GM20000 (cell line): ENCODE results near the gene OGG1.
A peak's percentile ranks its signal among the peaks of the same experiment; 100 is the strongest.

Source experiments
- DNase-seq: peaks from one replicate; pipeline ENCODE4 v3.0.0; 2012; ENCODE audit warnings: low spot score
- TF ChIP-seq, protein P1 (sequence below): IDR thresholded peaks from 2 replicates; pipeline ENCODE4 v1.5.1; 2012; ENCODE audit warnings: mild to moderate bottlenecking, control low read depth; ENCODE audit errors: extremely low read depth, missing control alignments

Gene OGG1

DNA sequence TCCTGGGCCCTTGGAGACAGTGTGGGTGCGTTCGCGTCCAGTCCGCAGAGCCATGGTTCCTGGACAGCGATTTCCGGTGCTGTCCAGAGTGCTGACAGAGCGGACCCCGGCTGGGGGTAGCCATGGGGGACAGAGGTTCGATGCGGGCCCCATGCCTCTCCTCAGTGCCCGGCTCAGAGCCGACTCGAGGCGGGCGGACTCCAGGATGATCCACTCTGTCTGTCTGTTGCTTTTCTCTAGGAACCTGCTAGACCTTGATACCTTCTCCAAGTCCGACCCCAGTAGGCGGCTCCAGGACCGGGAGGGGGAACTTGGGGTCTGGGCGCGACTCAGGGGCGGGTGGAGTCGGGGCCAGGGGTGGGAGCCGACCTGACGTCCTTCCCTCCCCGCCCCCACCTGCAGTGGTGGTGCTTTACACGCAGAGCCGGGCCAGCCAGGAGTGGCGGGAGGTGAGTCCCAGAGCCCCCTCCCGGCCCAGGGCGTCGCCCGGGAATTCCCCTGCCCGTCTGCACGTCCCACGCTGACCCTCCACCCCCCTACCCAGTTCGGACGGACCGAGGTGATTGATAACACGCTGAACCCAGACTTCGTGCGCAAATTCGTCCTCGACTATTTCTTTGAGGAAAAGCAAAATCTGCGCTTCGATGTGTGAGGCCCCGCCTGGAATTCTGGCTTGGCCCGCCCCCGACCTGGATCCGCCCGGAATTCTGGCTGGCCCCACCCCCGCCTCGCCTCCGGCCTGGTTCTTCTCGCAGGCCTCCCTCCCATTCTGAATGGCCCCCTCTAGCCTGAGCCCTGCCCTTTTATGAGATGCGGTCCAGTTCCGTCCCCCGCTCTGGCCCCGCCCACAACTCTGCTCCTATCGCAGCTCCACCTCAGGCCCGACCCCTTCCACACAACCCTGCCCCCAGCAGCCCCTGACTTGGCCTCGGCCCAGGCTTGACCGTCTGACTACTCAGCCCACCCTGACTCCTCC is 45.1 kb upstream of the OGG1 start:
- peak; percentile 68 for DNase-seq
- TF ChIP-seq, protein P1, sequence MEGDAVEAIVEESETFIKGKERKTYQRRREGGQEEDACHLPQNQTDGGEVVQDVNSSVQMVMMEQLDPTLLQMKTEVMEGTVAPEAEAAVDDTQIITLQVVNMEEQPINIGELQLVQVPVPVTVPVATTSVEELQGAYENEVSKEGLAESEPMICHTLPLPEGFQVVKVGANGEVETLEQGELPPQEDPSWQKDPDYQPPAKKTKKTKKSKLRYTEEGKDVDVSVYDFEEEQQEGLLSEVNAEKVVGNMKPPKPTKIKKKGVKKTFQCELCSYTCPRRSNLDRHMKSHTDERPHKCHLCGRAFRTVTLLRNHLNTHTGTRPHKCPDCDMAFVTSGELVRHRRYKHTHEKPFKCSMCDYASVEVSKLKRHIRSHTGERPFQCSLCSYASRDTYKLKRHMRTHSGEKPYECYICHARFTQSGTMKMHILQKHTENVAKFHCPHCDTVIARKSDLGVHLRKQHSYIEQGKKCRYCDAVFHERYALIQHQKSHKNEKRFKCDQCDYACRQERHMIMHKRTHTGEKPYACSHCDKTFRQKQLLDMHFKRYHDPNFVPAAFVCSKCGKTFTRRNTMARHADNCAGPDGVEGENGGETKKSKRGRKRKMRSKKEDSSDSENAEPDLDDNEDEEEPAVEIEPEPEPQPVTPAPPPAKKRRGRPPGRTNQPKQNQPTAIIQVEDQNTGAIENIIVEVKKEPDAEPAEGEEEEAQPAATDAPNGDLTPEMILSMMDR: no peak

DNA sequence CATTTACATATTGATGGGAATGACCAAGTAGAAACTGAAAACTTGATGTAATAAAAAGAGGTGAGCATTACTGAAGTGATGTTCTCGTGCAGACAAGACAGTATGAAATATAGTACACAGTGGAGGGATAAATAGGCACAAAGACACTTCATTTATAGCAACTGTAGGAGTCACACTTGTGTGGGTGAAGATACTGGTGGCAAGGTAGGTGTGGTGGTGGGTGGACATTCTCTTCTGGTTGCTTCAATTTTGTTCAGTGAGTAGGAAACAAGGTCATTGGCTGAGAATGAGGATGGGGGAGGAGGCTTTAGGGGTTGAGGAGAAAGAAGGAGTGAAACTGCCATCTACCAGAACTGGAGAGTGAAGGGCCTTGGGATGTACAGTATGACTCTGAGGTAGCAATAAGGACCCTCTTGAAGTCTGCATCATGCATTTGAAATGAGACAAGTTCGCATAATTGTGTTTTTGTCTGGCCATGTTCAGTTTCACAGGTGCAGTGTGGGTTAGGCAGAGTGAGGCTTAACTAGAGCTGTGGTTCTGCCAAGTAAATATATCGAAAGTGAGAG is 39.5 kb upstream of the OGG1 start:
- no peak for DNase-seq
- TF ChIP-seq, protein P1: no peak

DNA sequence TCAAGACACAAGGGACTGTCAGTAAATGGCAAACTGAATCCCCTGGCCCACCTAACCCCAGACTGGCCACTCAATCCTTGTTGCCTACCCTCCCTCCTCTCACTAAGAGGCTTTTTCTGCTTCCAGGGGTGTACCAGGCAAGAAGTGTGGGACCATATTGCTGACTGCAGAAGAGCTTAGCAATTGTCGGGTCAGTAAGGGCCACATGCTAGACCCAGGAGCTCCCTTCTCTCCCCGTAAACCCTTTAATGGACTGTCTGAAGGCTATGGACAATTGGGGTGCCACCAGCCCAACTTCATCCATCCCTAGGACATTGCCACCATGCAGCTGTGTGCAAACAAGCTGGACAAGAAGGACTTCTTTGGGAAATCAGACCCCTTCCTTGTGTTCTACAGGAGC is 37.3 kb upstream of the OGG1 start:
- TF ChIP-seq, protein P1: no peak
- DNase-seq: no peak

DNA sequence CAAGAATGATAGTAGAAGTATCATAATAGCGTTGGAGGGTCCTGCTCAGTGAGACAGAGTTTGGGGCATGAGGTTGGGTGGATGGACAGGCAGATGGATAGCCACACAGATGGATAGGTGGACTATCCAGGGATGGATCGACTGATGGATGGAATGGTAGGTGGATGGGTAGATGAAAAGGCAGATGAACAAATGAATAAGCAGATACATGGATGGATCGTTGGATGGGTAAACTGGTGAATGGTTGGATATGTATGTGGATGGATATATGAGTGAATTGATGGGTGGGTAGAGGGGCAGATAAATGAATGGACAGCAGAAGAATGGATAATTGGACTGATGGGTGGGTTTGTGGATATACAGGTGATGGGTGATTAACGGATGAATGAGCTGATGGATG is 36.6 kb upstream of the OGG1 start:
- no peak for DNase-seq
- TF ChIP-seq, protein P1: no peak

DNA sequence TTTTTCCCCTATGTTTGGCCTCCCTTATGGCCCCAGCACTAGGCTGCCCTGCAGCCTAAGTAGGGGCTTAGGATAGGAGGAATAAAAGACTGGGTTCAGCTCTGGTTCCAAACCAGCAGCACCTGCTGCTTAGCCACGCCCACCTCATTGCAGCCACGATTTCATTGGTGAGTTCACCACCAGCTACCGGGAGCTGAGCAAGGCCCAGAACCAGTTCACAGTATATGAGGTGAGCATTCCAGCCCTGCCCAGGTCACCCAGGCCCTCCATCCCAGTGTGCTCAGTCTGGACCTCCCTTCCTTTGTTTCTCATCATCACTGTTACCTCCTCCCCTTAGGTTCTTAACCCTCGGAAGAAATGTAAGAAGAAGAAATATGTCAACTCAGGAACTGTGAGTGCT is 34.6 kb upstream of the OGG1 start:
- TF ChIP-seq, protein P1: no peak
- DNase-seq: no peak

DNA sequence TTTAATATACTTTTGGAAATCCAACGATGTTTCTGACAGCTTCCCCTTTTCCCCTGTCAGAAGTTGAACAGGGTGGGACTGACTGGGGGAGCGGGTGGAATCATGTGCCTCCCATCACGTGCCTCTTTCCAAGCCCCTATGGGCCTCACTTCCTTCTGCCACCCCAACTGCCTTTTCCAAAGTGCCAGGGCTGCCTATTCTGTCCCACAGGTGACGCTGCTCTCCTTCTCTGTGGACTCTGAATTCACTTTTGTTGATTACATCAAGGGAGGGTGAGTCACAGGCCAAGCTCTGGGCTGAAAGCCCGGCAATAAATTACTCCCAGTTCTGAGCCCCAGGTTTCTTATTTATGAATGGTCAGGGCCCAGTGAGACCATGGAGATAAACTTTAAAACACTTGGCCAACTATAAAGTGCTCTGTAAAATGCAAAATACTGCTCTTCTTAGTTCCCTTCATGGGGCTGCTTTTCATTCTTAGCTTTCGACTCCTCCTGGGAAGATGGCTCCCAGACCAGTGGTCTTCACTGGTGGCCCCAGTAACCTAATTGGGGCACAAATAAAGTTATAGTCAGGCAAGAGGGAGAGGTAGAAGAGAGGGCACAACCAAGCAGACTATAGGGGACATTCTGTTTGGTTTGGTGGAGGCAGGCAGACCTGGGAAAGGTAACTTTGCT is 33.9 kb upstream of the OGG1 start:
- no peak for DNase-seq
- TF ChIP-seq, protein P1: no peak

DNA sequence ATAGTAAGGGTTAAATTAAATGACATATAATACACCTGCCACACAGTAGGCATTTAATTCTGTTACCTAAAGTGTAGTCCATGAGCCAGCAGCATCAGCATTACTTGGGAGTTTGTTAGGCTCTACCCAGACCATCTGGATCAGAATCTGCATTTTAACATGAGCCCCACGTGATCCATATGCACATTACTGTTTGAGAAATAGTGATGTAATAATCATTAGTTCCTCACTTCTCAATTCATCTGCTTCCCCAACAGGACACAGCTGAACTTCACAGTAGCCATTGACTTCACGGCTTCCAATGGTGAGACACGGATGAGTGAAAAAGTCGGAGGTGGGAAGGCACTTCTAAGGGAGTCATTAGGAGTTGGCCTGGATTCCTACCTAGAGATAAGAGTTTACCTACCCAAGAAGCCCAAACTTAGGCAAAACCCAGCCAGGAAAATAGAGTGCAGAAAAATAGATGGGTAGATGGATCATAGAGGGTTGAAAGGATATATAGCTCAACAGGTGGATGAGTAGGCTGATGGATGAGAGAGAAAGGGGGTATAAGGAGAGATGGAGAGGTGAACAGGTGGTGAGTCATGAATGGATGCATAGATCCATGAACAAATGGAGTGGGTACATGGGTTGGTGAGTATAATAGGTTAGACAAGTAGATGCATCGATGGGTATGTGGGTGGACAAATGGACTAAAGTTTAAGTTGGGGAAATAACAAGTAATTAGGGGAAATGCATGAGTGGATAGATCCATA is 32.8 kb upstream of the OGG1 start:
- TF ChIP-seq, protein P1: no peak
- no peak for DNase-seq
